AG09309 (cell line): ENCODE measurements around the gene SIRPG.
"Not testable (repeated sequence)": the region's sequence is repeated elsewhere in the genome, so short reads cannot be mapped to it uniquely, and the experiment has no call there.

Experiments
- DNase-seq: peaks from one replicate; pipeline ENCODE4 v3.0.0-alpha.2; 2010; ENCODE audit warnings: low read depth
- H3K4me3 ChIP-seq: 2 replicates; pipeline ENCODE4 v1.5.1; 2011; ENCODE audit warnings: mild to moderate bottlenecking, low read depth, low read length, moderate library complexity; ENCODE audit not compliant: control insufficient read depth
- TF ChIP-seq, protein P1 (sequence below): IDR thresholded peaks from 2 replicates; pipeline ENCODE4 v1.5.1; 2011; ENCODE audit warnings: mild to moderate bottlenecking, low read depth, low read length, inconsistent platforms; ENCODE audit not compliant: insufficient read depth, control insufficient read depth; ENCODE audit errors: missing control alignments

Gene SIRPG

GRCh38 chr20:1644101-1644962 lies 13.2 kb downstream of the SIRPG start:
- DNase-seq: no peak
- TF ChIP-seq, protein P1, sequence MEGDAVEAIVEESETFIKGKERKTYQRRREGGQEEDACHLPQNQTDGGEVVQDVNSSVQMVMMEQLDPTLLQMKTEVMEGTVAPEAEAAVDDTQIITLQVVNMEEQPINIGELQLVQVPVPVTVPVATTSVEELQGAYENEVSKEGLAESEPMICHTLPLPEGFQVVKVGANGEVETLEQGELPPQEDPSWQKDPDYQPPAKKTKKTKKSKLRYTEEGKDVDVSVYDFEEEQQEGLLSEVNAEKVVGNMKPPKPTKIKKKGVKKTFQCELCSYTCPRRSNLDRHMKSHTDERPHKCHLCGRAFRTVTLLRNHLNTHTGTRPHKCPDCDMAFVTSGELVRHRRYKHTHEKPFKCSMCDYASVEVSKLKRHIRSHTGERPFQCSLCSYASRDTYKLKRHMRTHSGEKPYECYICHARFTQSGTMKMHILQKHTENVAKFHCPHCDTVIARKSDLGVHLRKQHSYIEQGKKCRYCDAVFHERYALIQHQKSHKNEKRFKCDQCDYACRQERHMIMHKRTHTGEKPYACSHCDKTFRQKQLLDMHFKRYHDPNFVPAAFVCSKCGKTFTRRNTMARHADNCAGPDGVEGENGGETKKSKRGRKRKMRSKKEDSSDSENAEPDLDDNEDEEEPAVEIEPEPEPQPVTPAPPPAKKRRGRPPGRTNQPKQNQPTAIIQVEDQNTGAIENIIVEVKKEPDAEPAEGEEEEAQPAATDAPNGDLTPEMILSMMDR: no peak
- no peak overlapping the region for H3K4me3 ChIP-seq

- H3K4me3 ChIP-seq, DNase-seq: not testable (repeated sequence)
These were observed 18.9 kb downstream of the SIRPG start for GRCh38 chr20:1638643-1639042.

DNA sequence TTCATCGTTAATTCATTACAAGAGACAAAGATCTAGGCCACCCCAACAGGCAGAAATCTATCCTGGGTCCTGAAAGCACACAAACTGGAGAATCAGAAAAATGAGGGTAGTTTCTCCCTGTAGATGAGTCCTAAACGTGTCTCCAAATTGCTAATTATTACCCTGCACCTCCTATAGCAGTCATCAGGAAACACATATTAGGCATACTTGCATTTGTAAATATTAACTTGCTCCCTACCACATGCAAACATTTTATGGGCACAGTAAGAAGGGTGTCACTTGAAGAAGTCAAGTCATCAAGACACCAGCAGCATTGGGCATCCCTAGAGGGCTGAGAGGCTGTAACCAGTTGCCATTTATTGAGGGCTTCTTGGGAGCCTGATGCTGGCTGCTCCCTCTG lies 19.8 kb downstream of the SIRPG start:
- no peak overlapping the region for H3K4me3 ChIP-seq
- TF ChIP-seq, protein P1: no peak
- DNase-seq: no peak

GRCh38 chr20:1637226-1637625 lies 20.4 kb downstream of the SIRPG start:
- no peak overlapping the region for H3K4me3 ChIP-seq
- DNase-seq: no peak
- TF ChIP-seq, protein P1: no peak

DNA sequence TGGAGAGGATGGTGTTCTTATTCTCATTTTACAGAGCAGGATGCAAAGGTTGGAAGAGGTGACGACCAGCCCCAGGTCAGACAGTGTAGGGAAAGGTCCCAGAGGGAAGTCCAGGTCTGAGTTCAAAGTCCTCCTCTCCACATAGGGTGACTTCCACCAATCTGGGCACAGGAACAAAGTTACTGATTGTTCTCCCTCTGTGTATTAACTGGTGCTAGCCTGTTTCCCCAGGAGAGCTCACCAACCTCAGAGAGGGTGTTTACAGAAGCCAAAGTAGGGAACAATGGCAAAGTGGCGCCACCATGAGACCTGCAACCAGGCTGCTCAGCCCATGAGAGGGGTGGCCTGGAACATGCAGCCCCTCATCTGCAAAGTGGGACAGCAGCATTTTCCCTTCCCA lies 21.0 kb downstream of the SIRPG start:
- DNase-seq: no peak
- TF ChIP-seq, protein P1: no peak
- H3K4me3 ChIP-seq: no peak overlapping the region

- TF ChIP-seq, protein P1: no peak
- no peak for DNase-seq
- no peak overlapping the region for H3K4me3 ChIP-seq
These were observed 22.1 kb downstream of the SIRPG start for GRCh38 chr20:1635291-1635979.

GRCh38 chr20:1633535-1633934 lies 24.0 kb downstream of the SIRPG start:
- no peak for DNase-seq
- no peak overlapping the region for H3K4me3 ChIP-seq
- TF ChIP-seq, protein P1: no peak
